Right kidney (tissue), 1 donor: ENCODE results near the gene OR2V2.
A peak's percentile ranks its signal among the peaks of the same experiment; 100 is the strongest.

ENCODE experiments used
- DNase-seq: peaks from one replicate; pipeline ENCODE4 v3.0.0-alpha.2; 2016

OR2V2 gene

GRCh38 chr5:181207214-181207959 is 60.0 kb downstream of the OR2V2 start:
- DNase-seq, result peak; percentile 67

GRCh38 chr5:181207960-181208253 is 60.5 kb downstream of the OR2V2 start:
- DNase-seq, result no peak
